NCI-H1930 (cell line): Measurements from ENCODE around the gene DYNC1H1.
A peak's percentile ranks its signal among the peaks of the same experiment; 100 is the strongest.
"Not testable (repeated sequence)": the region's sequence is repeated elsewhere in the genome, so short reads cannot be mapped to it uniquely, and the experiment has no call there.

Experiments used
- DNase-seq, 2 experiments: peaks; one replicate each; lab custom pipeline; 2025; lab: John Stamatoyannopoulos, UW

The DYNC1H1 gene

DNA sequence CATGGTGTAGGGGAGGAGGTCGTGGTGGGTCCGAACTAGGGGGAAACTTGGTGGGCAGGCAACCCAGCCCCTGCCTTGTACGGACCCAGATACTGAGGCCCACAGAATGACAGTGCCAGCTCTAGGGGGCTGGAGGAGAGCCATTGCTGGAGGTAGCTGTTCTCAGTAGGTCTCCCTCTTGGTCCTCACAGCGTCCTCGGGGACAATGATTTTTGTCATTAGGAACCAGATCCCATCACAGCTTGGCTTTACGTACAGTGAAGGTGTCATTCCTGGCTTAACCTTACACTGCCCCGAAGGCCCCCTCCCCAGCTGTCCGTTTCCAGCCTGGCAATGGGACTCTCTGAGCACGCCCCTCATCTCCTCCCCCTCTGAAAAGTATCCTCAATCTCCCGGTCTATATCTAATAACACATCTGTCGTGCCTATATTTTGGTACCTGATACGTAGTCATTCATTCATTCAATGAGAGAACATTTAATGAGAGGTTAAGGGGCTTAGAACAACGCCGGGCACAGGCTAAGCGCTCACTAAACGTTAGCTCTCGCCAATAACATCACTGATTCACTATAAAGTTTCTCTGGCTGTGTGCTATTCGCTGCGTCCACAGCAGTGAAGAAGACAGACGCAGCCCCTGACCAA is 597 bp upstream of the DYNC1H1 start:
- DNase-seq = no peak

- DNase-seq = peak; percentile 19 to 27
These were observed 790 bp downstream of the DYNC1H1 start for GRCh38 chr14:101965181-101965544.

GRCh38 chr14:101965770-101966722 is 1.7 kb downstream of the DYNC1H1 start:
- no peak for DNase-seq

- no peak for DNase-seq
These were observed 2.4 kb downstream of the DYNC1H1 start for GRCh38 chr14:101966742-101967141.

DNA sequence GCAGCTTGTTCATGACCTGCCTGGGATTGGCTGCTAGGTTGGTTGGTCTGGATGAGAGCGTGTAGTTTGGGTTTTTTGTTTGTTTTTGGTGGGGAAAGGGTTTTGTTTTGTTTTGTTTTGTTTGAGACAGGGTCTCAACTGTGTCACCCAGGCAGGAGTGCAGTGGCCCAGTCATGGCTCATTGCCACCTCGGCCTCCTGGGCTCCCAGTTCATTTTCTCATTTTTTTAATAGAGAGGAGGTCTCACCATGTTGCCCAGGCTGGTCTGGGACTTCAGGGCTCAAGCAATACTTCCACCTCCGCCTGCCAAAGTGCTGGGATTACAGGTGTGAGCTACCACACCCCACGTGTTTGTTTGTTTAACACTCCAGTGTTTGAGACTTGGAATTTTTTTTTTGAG is 3.8 kb downstream of the DYNC1H1 start:
- no peak for DNase-seq

DNA sequence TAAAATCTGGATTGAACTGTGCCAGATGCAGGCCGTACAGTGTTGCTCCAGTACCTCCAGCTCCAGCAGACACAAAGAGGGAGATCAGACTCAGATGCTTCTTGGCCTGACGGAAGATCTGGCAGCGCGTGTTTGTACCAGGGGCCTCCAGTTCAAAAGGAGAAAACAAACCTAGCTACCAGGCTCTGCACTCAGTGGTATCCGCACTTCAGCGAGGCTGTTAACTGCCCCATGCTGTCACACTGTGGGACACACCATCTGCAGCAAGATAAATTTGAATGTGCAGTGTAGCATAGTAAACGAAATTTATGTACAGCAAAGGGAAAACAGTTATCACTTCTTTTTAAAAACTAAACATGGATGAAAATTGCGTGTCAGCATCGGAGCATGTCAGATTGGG is 5.1 kb downstream of the DYNC1H1 start:
- no peak for DNase-seq

DNA sequence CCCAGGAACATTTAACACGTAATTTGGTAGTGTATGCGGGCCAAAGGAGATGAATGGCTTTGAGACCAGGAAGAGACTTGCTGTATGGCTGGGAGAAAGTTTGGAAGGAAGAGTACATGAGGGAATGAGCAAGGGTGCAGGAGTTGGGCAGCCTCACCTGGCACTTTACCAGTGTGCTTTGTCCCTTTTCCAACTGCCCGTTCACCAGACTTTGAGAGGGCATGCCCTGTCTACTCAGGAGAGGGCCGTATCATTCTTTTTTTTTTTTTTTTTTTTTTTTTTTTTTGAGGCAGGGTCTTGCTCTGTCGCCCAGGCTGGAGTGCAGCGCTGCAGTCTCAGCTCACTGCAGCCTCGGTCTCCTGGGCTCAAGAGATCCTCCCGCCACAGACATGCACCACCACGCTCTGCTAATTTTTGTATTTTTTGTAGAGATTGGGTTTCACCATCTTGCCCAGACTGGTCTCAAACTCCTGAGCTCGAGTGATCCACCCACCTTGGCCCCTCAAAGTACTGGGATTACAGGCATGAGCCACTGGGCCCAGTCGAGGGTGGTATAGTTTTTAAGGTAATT is 6.5 kb downstream of the DYNC1H1 start:
- DNase-seq = no peak

- DNase-seq = not testable (repeated sequence)
These were observed 7.1 kb downstream of the DYNC1H1 start for GRCh38 chr14:101971458-101971857.

GRCh38 chr14:101972126-101972866 is 7.9 kb downstream of the DYNC1H1 start:
- DNase-seq = no peak

DNA sequence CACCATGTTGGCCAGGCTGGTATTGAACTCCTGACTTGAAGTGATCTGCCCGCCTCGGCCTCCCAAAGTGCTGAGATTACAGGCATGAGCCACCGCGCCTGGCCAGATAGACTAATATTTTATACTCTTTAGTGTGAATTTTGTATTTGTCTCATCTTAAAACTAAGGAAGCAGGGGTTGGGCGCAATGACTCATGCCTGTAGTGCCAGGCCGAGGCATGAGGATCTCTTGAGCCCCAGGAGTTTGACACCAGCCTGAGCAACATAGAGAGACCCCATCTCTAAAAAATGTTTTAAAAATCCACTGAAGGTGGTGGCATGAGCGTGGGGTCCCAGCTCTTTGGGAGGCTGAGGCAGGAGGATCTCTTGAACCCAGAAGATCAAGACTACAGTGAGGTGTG is 9.0 kb downstream of the DYNC1H1 start:
- DNase-seq = no peak

GRCh38 chr14:101975231-101975630 is 10.9 kb downstream of the DYNC1H1 start:
- DNase-seq = no peak

- no peak for DNase-seq
These were observed 13.1 kb downstream of the DYNC1H1 start for GRCh38 chr14:101977311-101978071.

DNA sequence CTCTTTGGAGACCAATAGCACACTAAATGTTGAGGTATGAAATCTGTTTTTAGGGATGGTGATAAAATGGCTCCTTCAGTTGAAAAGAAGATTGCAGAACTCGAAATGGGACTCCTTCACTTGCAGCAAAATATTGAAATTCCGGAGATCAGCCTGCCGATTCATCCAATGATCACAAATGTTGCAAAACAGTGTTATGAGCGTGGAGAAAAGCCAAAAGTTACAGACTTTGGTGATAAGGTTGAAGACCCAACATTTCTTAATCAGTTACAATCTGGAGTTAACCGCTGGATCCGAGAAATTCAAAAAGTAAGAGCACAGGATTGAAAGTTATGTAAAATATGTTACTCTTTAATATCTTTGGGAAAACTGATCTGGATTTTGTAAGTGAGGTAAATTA is 15.3 kb downstream of the DYNC1H1 start:
- DNase-seq = no peak

DNA sequence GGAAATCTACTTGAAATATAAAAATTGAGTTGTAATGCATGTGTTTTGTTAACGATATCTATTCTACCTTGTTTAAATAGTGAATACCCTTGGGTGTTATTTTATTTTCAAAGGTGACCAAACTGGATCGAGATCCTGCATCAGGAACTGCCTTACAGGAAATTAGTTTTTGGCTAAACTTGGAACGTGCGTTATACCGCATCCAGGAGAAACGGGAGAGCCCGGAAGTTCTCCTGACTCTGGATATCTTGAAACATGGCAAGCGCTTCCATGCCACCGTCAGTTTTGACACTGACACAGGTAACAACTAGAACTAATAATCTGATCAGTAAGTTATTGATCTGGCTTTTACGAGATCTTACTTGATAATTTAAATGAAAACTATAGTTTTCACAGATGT is 15.9 kb downstream of the DYNC1H1 start:
- DNase-seq = no peak

- DNase-seq = no peak
These were observed 16.3 kb downstream of the DYNC1H1 start for GRCh38 chr14:101980700-101981099.

GRCh38 chr14:101982621-101983020 is 18.2 kb downstream of the DYNC1H1 start:
- DNase-seq = no peak

DNA sequence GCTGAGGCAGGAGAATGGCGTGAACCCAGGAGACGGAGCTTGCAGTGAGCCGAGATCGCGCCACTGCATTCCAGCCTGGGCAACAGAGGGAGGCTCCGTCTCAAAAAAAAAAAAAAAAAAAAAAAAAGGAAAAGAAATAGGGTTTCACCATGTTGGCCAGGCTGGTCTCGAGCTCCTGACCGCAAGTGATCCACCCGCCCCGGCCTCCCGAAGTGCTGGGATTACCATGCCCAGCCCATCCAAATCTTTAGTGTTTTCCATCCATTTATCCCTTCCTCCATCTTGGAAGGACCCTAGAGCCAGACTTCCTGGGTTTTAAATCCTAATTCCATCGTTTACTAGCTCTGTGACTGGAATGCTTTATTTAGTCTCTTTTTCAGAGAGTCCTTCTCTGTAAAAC is 20.5 kb downstream of the DYNC1H1 start:
- not testable (repeated sequence) for DNase-seq

GRCh38 chr14:101985957-101986356 is 21.6 kb downstream of the DYNC1H1 start:
- no peak for DNase-seq

DNA sequence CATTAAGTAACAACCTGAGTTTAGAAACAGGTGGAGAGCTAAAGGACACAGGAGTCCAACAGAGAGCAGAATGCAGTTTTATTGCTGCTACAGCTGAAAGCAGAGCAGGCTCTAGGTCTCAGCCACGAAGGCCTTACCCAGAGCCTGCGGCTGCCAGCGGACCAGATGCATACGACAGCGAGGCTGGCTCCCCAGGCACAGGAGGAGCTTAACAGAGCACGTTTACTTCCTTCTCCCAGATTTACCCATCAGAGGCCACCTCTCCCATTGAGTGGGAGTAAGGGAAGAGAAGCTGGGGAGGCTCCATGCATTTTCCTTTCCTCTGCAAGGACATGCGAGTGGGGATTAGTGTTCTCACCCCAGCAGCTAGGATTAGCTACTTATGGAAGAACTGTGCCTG is 22.6 kb downstream of the DYNC1H1 start:
- no peak for DNase-seq

- DNase-seq = no peak
These were observed 24.0 kb downstream of the DYNC1H1 start for GRCh38 chr14:101988377-101988776.

GRCh38 chr14:101991352-101991751 is 27.0 kb downstream of the DYNC1H1 start:
- DNase-seq = no peak

- DNase-seq = no peak
These were observed 28.3 kb downstream of the DYNC1H1 start for GRCh38 chr14:101992708-101993107.
